Measurements from ENCODE around the gene HLCS. TPM values are rescaled to one million over a fixed set of nuclear protein-coding genes. Genes with fewer than 3 reads are reported as not detected.

The HLCS gene
- total RNA-seq, 1 experiment from 2014 or later, result 55.9 TPM

DNA sequence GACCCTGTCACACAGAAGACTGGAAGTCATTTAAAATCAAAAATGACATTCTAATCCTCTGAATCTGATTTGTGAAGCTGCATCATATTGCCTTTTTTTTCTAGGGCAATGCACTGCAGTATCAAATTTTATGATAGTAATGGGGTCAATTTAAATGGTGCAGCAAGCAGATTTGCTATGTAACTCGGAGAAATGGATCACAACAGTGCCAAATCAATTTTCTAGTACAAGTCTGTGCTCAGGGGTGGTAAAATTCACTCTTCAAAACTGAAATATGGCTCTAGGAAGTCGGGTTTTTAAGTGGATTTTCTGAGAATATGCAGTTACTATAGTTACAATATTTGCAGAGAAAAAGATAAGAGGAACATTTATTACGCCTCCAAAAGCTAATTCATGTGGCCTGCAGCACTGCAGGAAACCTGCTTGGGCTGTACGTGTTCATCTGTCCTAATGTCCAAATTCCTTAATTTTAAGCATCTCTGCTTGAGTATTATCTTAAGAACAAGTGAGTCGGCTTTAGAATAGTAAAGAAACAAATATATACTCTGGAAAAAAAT lies 31.5 kb downstream of the HLCS start:
- H3K27ac ChIP-seq (ENCODE audit: low read length), result peak overlapping the region; percentile 77
- no peaks in the 10 kb centered on the region for H4K20me1 ChIP-seq (ENCODE audit: insufficient read depth, low read depth, low read length)
- 0 out of 2 replicates have a peak overlapping the region, but pooled peaks have one; percentile 3 for H3K4me3 ChIP-seq (ENCODE audit: low read length)
- no peaks in the 10 kb centered on the region for H3K27me3 ChIP-seq (ENCODE audit: low read length)
- H3K9me2 ChIP-seq (replicated peaks; ENCODE audit: insufficient read depth, low read length), result no peaks in the 10 kb centered on the region
- peaks cover 10% of the 10 kb centered on the region; the same call in 1 of the 2 replicates for H3K36me3 ChIP-seq (ENCODE audit: insufficient read depth, low read length)
- peak overlapping the region; percentile 15 for H3K4me2 ChIP-seq (ENCODE audit: low read depth, low read length, poor library complexity, severe bottlenecking)
- H3K4me1 ChIP-seq (ENCODE audit: low read length), result peaks cover 56% of the 10 kb centered on the region
- H3K9ac ChIP-seq (ENCODE audit: low read length), result peak overlapping the region; percentile 23
- peaks cover 13% of the 10 kb centered on the region; the same call in 1 of the 2 replicates for H3K79me2 ChIP-seq (ENCODE audit: low read length)
- peak overlapping the region; percentile 15; the same call in 1 of the 2 replicates for H2AFZ ChIP-seq (ENCODE audit: low read length)
- no peaks in the 10 kb centered on the region for H3K9me3 ChIP-seq (ENCODE audit: low read length)
- DNase-seq, result no peak

DNA sequence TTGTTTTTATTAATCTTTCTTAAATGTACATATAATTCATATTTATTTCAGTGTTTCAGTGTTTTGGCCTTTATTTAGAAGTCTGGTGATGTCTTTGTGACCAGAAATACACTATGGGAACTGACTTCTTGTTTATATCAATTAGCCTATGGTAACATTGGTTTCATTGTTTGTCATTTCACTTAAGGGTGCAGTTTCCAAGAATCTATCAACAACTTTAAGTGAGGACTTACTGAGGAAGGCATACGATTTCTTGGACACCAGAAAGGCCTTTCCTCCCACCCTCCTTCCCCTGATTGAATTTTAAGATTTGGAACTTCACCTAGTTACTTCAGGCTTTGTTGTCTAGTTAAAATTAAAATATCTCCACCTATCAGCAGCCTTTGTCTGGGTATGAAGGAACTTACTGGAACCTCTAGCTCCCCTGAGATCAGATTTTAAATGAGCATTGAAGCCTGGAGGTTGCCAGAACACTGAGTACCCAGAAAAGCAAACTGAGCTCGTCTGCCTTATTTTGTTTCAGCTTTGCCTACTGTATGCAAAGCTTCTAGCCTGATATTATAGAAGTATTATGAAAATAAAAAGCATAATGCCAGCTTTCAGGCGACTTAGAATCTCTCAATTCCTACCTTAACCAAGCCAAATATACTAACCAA lies 34.2 kb downstream of the HLCS start:
- Histone ChIP-seq H3K9ac (ENCODE audit: low read length) (peak overlapping the region; percentile 12; the same call in 1 of the 2 replicates), H3K27ac (ENCODE audit: low read length) (peak overlapping the region; percentile 87), H3K9me2 (replicated peaks; ENCODE audit: insufficient read depth, low read length) (no peaks in the 10 kb centered on the region), H4K20me1 (ENCODE audit: insufficient read depth, low read depth, low read length) (no peaks in the 10 kb centered on the region), H3K4me1 (ENCODE audit: low read length) (peaks cover 55% of the 10 kb centered on the region), H3K4me2 (ENCODE audit: low read depth, low read length, poor library complexity, severe bottlenecking) (peak overlapping the region; percentile 51), H3K4me3 (ENCODE audit: low read length) (peak overlapping the region; percentile 10; the same call in 1 of the 2 replicates), H2AFZ (ENCODE audit: low read length) (0 out of 2 replicates have a peak overlapping the region, but pooled peaks have one; percentile 48), H3K79me2 (ENCODE audit: low read length) (peaks cover 13% of the 10 kb centered on the region; the same call in 1 of the 2 replicates), H3K27me3 (ENCODE audit: low read length) (no peaks in the 10 kb centered on the region), H3K36me3 (ENCODE audit: insufficient read depth, low read length) (peaks cover 10% of the 10 kb centered on the region; the same call in 1 of the 2 replicates), H3K9me3 (ENCODE audit: low read length) (no peaks in the 10 kb centered on the region)
- peak; percentile 83 for DNase-seq

DNA sequence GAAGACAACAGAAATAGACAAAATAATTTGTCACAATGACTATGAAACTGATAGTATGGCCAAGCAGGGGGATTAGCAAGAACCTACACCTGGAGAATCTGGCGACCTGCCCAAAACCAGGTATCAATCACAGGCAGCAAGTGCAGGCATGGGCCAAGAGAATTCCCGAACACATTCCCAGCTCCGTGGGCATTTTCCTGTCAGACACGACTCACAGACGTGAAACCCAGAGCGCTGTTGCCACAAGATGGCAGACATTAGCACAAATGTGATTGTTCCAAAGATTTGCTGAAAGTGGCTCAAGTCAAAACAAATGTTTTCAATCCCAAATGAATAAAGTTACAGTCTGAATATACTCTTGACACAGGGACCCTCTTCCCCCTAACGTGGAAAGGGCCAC lies 36.8 kb downstream of the HLCS start:
- H3K9me3 ChIP-seq (ENCODE audit: low read length), result no peaks in the 10 kb centered on the region
- no peak overlapping the region for H2AFZ ChIP-seq (ENCODE audit: low read length)
- no peak for DNase-seq
- no peak overlapping the region for H3K4me2 ChIP-seq (ENCODE audit: low read depth, low read length, poor library complexity, severe bottlenecking)
- H3K9me2 ChIP-seq (replicated peaks; ENCODE audit: insufficient read depth, low read length), result no peaks in the 10 kb centered on the region
- no peak overlapping the region for H3K9ac ChIP-seq (ENCODE audit: low read length)
- H3K36me3 ChIP-seq (ENCODE audit: insufficient read depth, low read length), result 0 out of 2 replicates have a peak, but pooled peaks cover 6% of the 10 kb centered on the region
- H3K27me3 ChIP-seq (ENCODE audit: low read length), result no peaks in the 10 kb centered on the region
- peaks cover 43% of the 10 kb centered on the region for H3K4me1 ChIP-seq (ENCODE audit: low read length)
- peak overlapping the region; percentile 23; the same call in 1 of the 2 replicates for H3K27ac ChIP-seq (ENCODE audit: low read length)
- no peaks in the 10 kb centered on the region for H4K20me1 ChIP-seq (ENCODE audit: insufficient read depth, low read depth, low read length)
- H3K4me3 ChIP-seq (ENCODE audit: low read length), result no peak overlapping the region
- peaks cover 13% of the 10 kb centered on the region; the same call in 1 of the 2 replicates for H3K79me2 ChIP-seq (ENCODE audit: low read length)

DNA sequence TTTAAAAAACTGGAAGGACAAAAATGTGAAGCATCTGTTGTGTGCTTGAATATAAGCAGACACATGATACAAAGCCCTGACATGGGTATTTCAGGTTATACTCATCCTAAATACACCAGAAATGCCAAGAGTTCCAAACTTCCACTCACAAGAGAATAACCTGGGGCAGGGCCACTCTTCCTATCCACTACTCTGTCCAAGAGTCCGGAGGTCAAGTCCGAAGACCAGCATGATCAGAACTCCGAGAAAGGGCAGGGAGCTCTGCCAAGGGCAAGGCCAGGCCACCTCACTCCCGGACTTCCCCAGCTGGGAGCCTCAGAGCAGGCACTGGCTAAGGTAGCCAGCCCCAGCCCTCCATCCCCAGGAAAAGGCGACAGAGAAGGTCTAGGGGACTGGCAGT lies 37.5 kb downstream of the HLCS start:
- H3K4me2 ChIP-seq (ENCODE audit: low read depth, low read length, poor library complexity, severe bottlenecking), result no peak overlapping the region
- no peak for DNase-seq

DNA sequence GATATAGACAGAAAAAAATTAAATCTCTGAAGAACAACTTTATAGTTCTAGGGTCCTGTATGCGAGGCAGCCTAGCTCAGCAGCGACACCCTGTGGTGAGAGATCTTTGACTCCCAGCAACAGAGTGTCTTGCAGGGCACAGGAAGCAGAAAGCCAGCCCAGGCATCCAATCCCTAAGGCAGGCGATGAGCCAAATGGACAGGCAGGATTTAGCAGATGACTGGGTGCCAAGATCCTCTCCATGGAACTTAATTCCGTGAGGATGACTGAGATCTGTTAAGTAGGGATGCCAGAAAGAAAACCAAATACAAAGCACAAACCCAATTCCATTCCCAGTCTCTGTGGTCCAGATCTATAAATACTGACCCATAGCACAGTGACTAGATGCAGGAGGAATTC lies 38.8 kb downstream of the HLCS start:
- Histone ChIP-seq H3K4me3 (ENCODE audit: low read length) (no peak overlapping the region), H3K36me3 (ENCODE audit: insufficient read depth, low read length) (no peaks in the 10 kb centered on the region), H3K9ac (ENCODE audit: low read length) (no peak overlapping the region), H3K79me2 (ENCODE audit: low read length) (0 out of 2 replicates have a peak, but pooled peaks cover 3% of the 10 kb centered on the region), H4K20me1 (ENCODE audit: insufficient read depth, low read depth, low read length) (no peaks in the 10 kb centered on the region), H3K4me1 (ENCODE audit: low read length) (peaks cover 25% of the 10 kb centered on the region), H3K9me3 (ENCODE audit: low read length) (no peaks in the 10 kb centered on the region), H3K27ac (ENCODE audit: low read length) (no peak overlapping the region), H3K4me2 (ENCODE audit: low read depth, low read length, poor library complexity, severe bottlenecking) (no peak overlapping the region), H2AFZ (ENCODE audit: low read length) (no peak overlapping the region), H3K9me2 (replicated peaks; ENCODE audit: insufficient read depth, low read length) (no peaks in the 10 kb centered on the region), H3K27me3 (ENCODE audit: low read length) (no peaks in the 10 kb centered on the region)
- peak; percentile 90 for DNase-seq

More for the DNA sequence above, 37.5 kb downstream of the HLCS start:
- Histone ChIP-seq H3K9ac (ENCODE audit: low read length) (no peak overlapping the region), H3K4me3 (ENCODE audit: low read length) (no peak overlapping the region), H3K36me3 (ENCODE audit: insufficient read depth, low read length) (0 out of 2 replicates have a peak, but pooled peaks cover 6% of the 10 kb centered on the region), H2AFZ (ENCODE audit: low read length) (no peak overlapping the region), H3K27me3 (ENCODE audit: low read length) (no peaks in the 10 kb centered on the region), H3K79me2 (ENCODE audit: low read length) (peaks cover 8% of the 10 kb centered on the region; the same call in 1 of the 2 replicates), H3K9me3 (ENCODE audit: low read length) (no peaks in the 10 kb centered on the region), H3K4me1 (ENCODE audit: low read length) (peaks cover 36% of the 10 kb centered on the region), H3K9me2 (replicated peaks; ENCODE audit: insufficient read depth, low read length) (no peaks in the 10 kb centered on the region), H3K27ac (ENCODE audit: low read length) (0 out of 2 replicates have a peak overlapping the region, but pooled peaks have one; percentile 23), H4K20me1 (ENCODE audit: insufficient read depth, low read depth, low read length) (no peaks in the 10 kb centered on the region)

DNA sequence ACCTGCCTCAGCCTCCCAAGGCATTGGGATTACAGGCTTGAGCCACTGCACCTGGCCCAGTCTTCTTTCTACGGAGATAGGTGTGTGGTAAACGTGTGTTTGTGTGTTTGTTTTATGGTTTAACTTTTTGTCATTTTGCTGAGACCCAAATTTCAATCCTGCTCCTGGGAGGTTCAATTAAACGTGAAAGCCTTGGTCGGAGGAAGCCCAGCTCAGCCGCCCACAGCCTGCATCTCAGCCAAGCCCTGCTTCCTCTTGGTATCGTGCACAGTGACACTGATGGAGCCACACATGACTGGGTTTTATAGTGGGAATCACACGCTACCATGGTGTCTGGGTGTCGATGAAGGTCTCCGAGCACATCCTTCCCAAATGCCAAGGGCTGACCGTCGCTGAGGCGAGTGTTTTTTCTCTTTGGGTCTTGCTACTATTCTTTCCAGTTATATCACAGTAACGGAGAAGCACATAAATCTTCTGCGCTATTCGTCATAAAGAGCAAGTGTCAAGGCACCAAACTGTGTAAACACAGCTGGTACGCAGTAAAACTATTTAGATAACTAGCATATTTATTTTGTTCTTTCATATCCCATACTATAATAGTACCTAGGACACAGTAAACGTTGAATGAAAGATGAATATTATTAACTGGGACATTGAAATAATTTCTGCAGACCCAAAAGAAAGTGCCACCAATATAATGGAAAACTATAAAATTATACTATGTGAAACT lies 39.3 kb downstream of the HLCS start:
- H3K4me3 ChIP-seq (ENCODE audit: low read length), result no peak overlapping the region
- no peaks in the 10 kb centered on the region for H3K36me3 ChIP-seq (ENCODE audit: insufficient read depth, low read length)
- H3K27me3 ChIP-seq (ENCODE audit: low read length), result no peaks in the 10 kb centered on the region
- no peak for DNase-seq
- 0 out of 2 replicates have a peak, but pooled peaks cover 3% of the 10 kb centered on the region for H3K79me2 ChIP-seq (ENCODE audit: low read length)
- H2AFZ ChIP-seq (ENCODE audit: low read length), result no peak overlapping the region
- no peak overlapping the region for H3K4me2 ChIP-seq (ENCODE audit: low read depth, low read length, poor library complexity, severe bottlenecking)
- no peak overlapping the region for H3K27ac ChIP-seq (ENCODE audit: low read length)
- no peaks in the 10 kb centered on the region for H4K20me1 ChIP-seq (ENCODE audit: insufficient read depth, low read depth, low read length)
- H3K4me1 ChIP-seq (ENCODE audit: low read length), result peaks cover 19% of the 10 kb centered on the region
- H3K9me3 ChIP-seq (ENCODE audit: low read length), result no peaks in the 10 kb centered on the region
- H3K9me2 ChIP-seq (replicated peaks; ENCODE audit: insufficient read depth, low read length), result no peaks in the 10 kb centered on the region
- no peak overlapping the region for H3K9ac ChIP-seq (ENCODE audit: low read length)

DNA sequence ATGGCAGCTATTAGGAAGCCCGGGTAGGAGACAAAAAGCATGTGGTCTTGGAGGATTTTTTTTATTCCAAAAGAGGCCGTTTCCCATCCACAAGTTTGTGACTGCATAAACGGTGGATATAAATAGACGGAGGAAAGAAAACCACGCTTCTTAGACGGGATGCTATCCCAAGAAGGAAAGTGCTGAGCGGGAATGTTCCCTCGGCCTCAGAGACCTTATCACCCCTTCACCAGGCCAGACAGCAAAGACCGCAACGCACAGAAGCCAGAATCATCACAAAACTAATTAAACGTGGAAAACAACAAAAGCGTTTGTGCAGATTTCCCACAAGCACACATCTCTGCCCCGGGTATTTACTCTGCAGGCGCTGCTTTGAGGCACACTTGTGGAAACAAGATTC lies 43.2 kb downstream of the HLCS start:
- peak; percentile 29 for DNase-seq
- Histone ChIP-seq H3K79me2 (ENCODE audit: low read length) (peaks cover 3% of the 10 kb centered on the region; the same call in 1 of the 2 replicates), H3K4me1 (ENCODE audit: low read length) (peaks cover 2% of the 10 kb centered on the region; the same call in 1 of the 2 replicates), H3K4me2 (ENCODE audit: low read depth, low read length, poor library complexity, severe bottlenecking) (no peak overlapping the region), H4K20me1 (ENCODE audit: insufficient read depth, low read depth, low read length) (no peaks in the 10 kb centered on the region), H3K36me3 (ENCODE audit: insufficient read depth, low read length) (no peaks in the 10 kb centered on the region), H3K27me3 (ENCODE audit: low read length) (no peaks in the 10 kb centered on the region), H3K4me3 (ENCODE audit: low read length) (no peak overlapping the region), H2AFZ (ENCODE audit: low read length) (no peak overlapping the region), H3K9me3 (ENCODE audit: low read length) (no peaks in the 10 kb centered on the region), H3K9ac (ENCODE audit: low read length) (no peak overlapping the region), H3K9me2 (replicated peaks; ENCODE audit: insufficient read depth, low read length) (no peaks in the 10 kb centered on the region), H3K27ac (ENCODE audit: low read length) (no peak overlapping the region)

DNA sequence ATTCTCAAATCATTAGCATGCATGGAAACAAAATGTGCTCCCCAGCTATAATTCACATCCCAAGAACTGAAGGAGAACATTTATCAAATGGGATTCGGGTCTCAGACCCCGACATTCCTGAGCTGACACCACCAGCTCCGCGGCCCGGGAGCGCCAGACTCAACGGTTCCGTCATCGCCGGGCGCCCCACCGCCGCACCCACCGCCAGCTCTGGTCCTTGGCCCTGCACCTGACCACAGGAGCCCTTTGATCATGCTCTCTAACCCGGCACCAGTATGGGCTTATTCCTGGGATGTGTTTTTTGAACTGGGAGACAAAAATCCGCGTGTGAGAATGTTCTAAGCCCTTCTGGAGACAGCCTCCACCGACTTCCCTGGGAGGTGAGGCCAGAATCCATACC lies 43.6 kb downstream of the HLCS start:
- Histone ChIP-seq H3K9me3 (ENCODE audit: low read length) (no peaks in the 10 kb centered on the region), H3K9me2 (replicated peaks; ENCODE audit: insufficient read depth, low read length) (no peaks in the 10 kb centered on the region), H3K79me2 (ENCODE audit: low read length) (peaks cover 3% of the 10 kb centered on the region; the same call in 1 of the 2 replicates), H3K36me3 (ENCODE audit: insufficient read depth, low read length) (no peaks in the 10 kb centered on the region), H3K9ac (ENCODE audit: low read length) (no peak overlapping the region), H3K27me3 (ENCODE audit: low read length) (no peaks in the 10 kb centered on the region), H3K4me2 (ENCODE audit: low read depth, low read length, poor library complexity, severe bottlenecking) (no peak overlapping the region), H3K27ac (ENCODE audit: low read length) (no peak overlapping the region), H3K4me1 (ENCODE audit: low read length) (no peaks in the 10 kb centered on the region; the same call in 1 of the 2 replicates), H3K4me3 (ENCODE audit: low read length) (no peak overlapping the region), H2AFZ (ENCODE audit: low read length) (no peak overlapping the region), H4K20me1 (ENCODE audit: insufficient read depth, low read depth, low read length) (no peaks in the 10 kb centered on the region)
- no peak for DNase-seq
